HG03064 (cell line): ENCODE data around the gene ESCO1.
"Not testable (repeated sequence)": the region's sequence is repeated elsewhere in the genome, so short reads cannot be mapped to it uniquely, and the experiment has no call there.

Experiments used
- ATAC-seq: cut with Tn5 transposase; IDR thresholded peaks from one replicate; pipeline ENCODE4 v1.9.1; 2021; ENCODE audit warnings: low read depth; ENCODE audit not compliant: unreplicated experiment

Gene ESCO1

GRCh38 chr18:21593540-21594257 lies 6.8 kb downstream of the ESCO1 start:
- ATAC-seq: no peak

GRCh38 chr18:21592361-21592760 lies 8.1 kb downstream of the ESCO1 start:
- ATAC-seq: not testable (repeated sequence)

GRCh38 chr18:21584391-21584790 lies 16.1 kb downstream of the ESCO1 start:
- no peak for ATAC-seq

GRCh38 chr18:21575656-21576055 lies 24.8 kb downstream of the ESCO1 start:
- ATAC-seq: no peak

- no peak for ATAC-seq
These were observed 28.7 kb downstream of the ESCO1 start for GRCh38 chr18:21571772-21572171.

GRCh38 chr18:21559195-21559594 lies 41.3 kb downstream of the ESCO1 start:
- no peak for ATAC-seq

GRCh38 chr18:21557607-21558253 lies 42.8 kb downstream of the ESCO1 start:
- ATAC-seq: no peak

- ATAC-seq: no peak
These were observed 50.0 kb downstream of the ESCO1 start for GRCh38 chr18:21550510-21550970.

- ATAC-seq: no peak
These were observed 51.9 kb downstream of the ESCO1 start for GRCh38 chr18:21548647-21549046.

GRCh38 chr18:21546423-21546822 lies 54.1 kb downstream of the ESCO1 start:
- ATAC-seq: no peak

GRCh38 chr18:21538230-21538629 lies 62.3 kb downstream of the ESCO1 start:
- ATAC-seq: no peak

- no peak for ATAC-seq
These were observed 66.2 kb downstream of the ESCO1 start for GRCh38 chr18:21534327-21534726.

- no peak for ATAC-seq
These were observed 74.0 kb downstream of the ESCO1 start for GRCh38 chr18:21526463-21526862.

GRCh38 chr18:21525916-21526315 lies 74.6 kb downstream of the ESCO1 start:
- no peak for ATAC-seq

- no peak for ATAC-seq
These were observed 78.0 kb downstream of the ESCO1 start for GRCh38 chr18:21522530-21522929.

- no peak for ATAC-seq
These were observed 86.8 kb downstream of the ESCO1 start for GRCh38 chr18:21513741-21514140.

- ATAC-seq: no peak
These were observed 87.2 kb downstream of the ESCO1 start for GRCh38 chr18:21513292-21513691.

- ATAC-seq: no peak
These were observed 91.4 kb downstream of the ESCO1 start for GRCh38 chr18:21509062-21509461.

- no peak for ATAC-seq
These were observed 92.4 kb downstream of the ESCO1 start for GRCh38 chr18:21507913-21508701.

GRCh38 chr18:21502661-21503060 lies 97.8 kb downstream of the ESCO1 start:
- ATAC-seq: no peak

- ATAC-seq: no peak
These were observed 100.5 kb downstream of the ESCO1 start for GRCh38 chr18:21499997-21500396.
